ENCODE measurements around the gene TPPP3.

TPPP3 gene

DNA sequence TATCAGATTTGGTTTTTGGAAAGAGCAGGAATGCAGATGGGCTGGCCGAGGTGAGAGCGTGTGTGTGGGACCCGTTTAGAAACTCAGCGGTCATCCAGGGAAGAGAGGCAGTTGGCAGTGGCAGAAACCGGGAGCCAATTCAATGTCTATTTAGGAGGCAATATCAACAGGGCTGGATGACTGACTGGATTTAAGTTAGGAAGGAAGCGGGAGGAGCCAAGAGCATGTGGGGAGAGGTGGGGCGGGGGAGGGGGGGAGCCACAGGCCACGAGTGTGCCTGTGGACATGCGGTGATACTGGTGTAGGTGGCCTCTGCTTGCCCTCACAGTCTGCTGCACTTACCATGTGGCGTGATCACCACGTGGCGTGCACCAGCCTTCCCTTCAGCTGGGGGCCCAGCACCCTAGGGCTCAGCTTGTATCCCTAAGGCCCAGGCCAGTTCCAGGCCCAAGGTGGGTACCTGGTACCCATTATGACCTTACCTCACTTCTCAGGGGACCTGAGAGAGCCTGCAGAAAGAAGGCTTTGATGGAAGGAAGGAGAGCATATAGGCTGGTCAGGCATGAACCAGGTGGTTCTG lies 10.8 kb upstream of the TPPP3 start:
- no peak for DNase-seq

DNA sequence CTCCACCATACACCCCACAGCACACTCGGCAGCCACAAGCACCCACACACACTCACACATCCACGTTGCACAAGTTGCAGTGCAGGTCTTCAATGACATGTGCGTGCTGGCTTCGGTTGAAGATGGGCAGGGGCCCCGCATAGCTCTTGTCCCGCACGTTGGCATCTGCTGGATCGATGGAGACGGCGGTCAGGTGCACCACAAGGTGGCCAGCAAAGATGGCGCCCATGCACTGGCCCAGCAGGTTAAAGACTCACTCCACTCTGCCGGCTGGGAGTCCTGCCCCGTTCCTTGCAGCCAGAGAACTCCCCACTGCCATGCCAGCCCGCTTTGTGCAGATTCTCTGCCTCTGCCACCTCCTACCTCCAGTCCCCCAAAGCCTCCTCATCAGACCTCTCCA lies 7.6 kb upstream of the TPPP3 start:
- no peak for DNase-seq

GRCh38 chr16:67399749-67400704 lies 6.7 kb upstream of the TPPP3 start:
- DNase-seq = no peak

DNA sequence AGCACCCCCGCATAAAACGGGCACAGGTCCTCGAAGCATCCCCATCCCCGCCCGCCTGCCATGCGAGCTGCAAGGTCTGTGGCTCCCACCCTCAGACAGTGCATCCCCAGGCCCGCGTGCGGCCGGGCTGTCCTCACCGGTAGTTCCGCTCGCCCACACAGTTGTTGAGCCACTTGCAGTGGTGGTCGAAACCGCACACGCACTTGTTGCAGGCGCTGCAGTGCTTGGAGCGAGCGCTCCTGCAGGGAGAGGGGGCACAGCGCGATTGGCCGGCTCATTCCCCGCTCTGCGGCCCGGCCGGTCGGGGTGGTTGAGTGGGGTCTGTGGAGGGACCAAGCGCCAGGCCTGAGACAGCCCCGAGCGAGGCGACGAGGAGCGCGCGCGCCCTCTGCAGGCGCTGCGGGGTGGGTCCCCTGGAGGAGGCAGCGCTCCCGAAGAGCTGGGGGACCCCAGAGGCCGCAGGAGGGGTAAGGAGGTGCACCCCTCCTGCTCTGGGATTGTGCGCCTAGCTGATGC lies 6.0 kb upstream of the TPPP3 start:
- peak; percentile 18 for DNase-seq

GRCh38 chr16:67398546-67399217 lies 5.4 kb upstream of the TPPP3 start:
- no peak for DNase-seq

- no peak for DNase-seq
Measured at GRCh38 chr16:67397812-67398545, 4.7 kb upstream of the TPPP3 start.

DNA sequence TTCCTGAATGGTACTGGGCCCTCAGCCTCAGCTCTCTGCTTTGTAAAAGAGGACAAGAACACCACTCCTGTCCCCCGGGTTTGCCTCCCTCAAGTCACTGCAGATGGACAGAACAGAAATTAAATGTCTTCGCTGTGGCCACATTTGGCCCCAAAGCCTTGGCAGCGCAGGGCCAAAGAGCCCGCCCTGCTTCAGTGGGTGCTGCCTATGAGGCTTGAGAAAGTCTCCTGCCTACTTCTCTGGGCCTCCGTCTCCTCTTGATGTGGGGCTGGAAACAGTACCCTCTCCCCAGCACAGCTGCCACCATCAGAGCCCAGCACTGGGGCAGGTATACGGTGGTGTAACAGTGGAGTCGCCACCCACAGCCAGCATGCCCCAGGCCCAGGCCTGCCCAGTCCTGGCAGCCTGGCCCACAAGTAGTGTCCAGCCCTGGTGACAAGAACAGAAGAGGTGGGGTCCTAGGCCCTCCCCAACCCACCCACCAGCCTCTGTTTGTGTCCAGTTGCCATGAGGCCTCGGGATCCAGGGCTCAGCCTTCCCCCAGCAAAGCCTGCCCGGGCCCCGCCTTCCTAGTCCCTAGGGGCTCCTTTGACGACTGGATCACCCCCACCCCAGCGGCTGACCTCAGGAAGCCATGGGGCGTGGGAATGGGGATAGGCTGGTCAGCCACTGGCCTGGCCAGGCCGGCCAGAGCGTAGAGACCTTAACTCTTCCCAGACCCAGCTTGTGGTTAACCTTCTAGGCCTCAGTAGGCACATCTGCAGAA lies 3.9 kb upstream of the TPPP3 start:
- no peak for DNase-seq

DNA sequence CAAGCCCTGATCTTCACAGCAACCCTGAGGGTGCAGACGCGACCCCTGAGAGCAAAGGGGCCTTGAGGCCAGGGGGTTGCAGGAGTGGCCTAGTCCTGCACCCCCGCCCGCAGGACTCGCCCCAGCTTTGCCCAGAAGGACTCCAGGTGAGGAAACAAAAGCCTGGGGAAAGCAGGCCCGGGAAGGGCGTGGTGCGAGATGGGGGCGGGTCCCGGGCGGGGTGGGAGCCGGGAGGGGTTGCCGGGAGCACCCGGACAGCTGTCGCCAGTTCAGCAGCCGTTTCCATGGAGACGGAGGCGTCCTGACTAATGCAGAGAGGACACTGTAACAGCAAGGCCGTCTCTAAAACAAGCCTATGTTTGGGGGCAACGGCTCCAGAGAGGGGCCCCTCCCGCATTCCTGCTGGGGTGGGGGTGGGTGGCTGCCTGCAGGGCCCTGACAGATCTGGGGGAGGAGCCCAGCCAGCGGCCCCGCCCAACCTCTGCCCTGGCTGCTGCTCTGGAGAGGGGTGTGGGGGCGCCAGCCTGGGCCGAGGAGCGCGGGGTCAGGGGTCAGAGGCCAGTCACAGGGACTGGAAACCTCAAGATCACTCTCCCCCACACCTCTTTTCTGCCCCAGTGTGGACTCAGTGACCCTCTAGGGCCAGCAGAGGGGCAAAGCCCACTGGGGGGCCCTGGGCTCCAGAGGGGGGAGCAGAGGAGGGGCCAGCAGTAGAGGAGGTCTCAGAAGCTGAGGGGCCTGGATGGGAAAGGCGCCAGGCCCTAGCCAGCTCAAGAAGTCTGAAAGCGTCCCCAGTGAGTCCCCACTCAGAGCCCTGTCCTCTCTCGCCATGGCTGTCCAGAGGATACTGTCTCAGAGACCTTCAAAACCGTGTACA lies 3.1 kb upstream of the TPPP3 start:
- DNase-seq = peak; percentile 90

GRCh38 chr16:67395458-67396158 lies 2.3 kb upstream of the TPPP3 start:
- no peak for DNase-seq

GRCh38 chr16:67395105-67395457 lies 1.8 kb upstream of the TPPP3 start:
- DNase-seq = no peak

- no peak for DNase-seq
Measured at GRCh38 chr16:67394155-67395104, 1.1 kb upstream of the TPPP3 start.

DNA sequence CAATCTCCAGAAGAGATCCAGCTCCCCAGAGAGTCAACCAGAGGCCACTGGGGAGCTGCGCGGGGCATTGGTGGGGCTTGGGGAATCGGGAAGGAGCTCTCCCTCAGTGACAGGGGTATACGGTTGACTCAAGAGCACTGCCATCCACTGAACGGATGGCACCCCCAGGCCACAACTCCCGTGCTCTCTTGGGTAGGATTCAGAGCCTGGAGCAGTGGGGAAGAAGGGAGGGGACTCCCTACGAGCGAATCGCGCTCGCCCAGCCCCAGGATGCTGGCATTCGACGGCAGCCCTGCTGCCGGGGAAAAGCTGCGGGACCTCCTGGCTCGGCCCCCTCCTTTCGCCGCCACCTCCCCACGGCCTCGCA lies 473 bp upstream of the TPPP3 start:
- no peak for DNase-seq

- DNase-seq = no peak
Measured at GRCh38 chr16:67392301-67393059, 818 bp downstream of the TPPP3 start.

GRCh38 chr16:67391424-67392300 lies 1.6 kb downstream of the TPPP3 start:
- DNase-seq = no peak

DNA sequence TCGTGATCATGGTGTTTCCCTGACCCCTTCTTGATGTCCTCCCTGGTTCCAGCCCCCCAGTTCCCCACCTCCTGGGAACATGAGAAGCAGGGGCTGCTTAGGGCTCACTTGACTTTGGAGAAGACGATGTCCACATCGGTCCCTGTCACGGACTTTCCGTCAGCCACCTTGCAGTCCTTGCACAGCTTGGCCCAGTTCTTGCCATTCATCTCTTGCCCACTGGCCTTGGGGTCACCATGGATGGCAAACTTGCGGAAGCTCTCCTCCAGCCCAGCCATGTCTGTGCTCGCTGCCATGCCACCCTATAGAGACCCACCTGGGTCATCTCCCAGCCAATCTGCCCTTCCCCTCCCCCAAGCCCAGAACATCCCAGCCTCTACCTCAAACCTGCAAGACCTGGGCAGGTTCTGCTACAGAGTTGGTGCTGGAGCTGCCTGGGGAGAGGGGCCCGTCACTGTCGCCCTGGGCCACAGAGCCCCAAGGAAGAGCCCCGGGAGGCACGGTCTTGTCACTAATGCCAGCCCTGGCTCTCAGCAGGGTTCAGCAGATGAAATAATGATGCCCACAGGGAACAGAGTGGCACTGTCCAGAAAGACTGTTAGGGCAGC lies 2.4 kb downstream of the TPPP3 start:
- no peak for DNase-seq

DNA sequence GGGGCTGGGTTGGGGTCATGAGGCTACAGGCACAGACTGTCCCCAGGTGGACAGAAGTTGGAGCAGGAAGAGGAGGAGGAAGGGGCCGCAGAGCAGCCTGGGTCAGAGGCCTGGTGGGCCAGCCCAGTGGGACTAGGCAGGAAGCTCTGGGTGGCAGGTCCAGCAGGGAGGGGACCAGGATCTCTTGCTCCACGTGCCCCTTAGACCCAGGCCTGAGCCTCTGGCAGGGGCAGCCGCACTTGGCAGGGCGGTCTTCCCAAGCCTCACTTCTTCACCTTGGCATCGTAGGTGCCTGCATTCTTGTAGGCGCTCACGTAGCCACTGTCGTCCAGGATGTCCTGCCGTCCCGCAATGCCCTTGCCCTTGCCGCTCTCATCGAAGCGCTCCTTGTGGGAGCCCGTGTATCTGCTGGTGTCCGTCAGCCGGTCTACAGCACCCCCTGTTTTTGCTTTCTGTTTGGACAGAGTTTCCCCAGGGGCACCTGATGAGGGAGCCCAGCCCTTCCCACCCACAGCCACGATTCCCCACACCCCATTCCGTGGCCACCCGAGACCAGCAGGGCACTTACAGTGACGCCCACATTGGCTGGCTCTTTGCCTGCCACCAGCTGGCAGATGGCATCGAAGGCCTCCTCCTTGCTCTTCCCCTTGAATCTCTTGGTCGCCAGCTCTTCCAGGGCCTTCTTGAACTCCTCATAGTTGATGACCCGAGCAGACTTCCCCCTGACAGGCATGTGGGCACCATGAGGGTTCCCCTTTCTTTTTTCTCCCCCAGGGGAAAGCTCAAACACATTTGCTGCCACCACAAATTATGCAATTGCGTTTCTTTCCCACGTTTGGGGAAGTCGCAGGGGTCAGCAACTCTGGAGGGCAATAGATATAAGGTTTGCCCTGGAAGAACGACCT lies 3.1 kb downstream of the TPPP3 start:
- DNase-seq = no peak
